GM19324 (cell line): ENCODE results near the gene HOXC6.

Experiments
- ATAC-seq: cut with Tn5 transposase; IDR thresholded peaks from one replicate; pipeline ENCODE4 v1.9.1; 2021; ENCODE audit warnings: mild to moderate bottlenecking, moderate library complexity; ENCODE audit not compliant: unreplicated experiment, low FRiP score

Gene HOXC6

GRCh38 chr12:54001283-54002187 lies 26.7 kb upstream of the HOXC6 start:
- ATAC-seq, result no peak

- ATAC-seq, result no peak
Observed at GRCh38 chr12:54002278-54002914, 25.8 kb upstream of the HOXC6 start.

- no peak for ATAC-seq
Observed at GRCh38 chr12:54002915-54003389, 25.3 kb upstream of the HOXC6 start.

- no peak for ATAC-seq
Observed at GRCh38 chr12:54003625-54004024, 24.6 kb upstream of the HOXC6 start.

GRCh38 chr12:54004063-54004840 lies 24.0 kb upstream of the HOXC6 start:
- no peak for ATAC-seq

GRCh38 chr12:54004841-54005530 lies 23.3 kb upstream of the HOXC6 start:
- ATAC-seq, result no peak

GRCh38 chr12:54005531-54005852 lies 22.7 kb upstream of the HOXC6 start:
- no peak for ATAC-seq

- ATAC-seq, result no peak
Observed at GRCh38 chr12:54005853-54006558, 22.2 kb upstream of the HOXC6 start.

- no peak for ATAC-seq
Observed at GRCh38 chr12:54006559-54007220, 21.6 kb upstream of the HOXC6 start.

- no peak for ATAC-seq
Observed at GRCh38 chr12:54007538-54008259, 20.5 kb upstream of the HOXC6 start.

- no peak for ATAC-seq
Observed at GRCh38 chr12:54008260-54008552, 20.0 kb upstream of the HOXC6 start.

GRCh38 chr12:54009171-54010052 lies 18.8 kb upstream of the HOXC6 start:
- no peak for ATAC-seq

GRCh38 chr12:54010053-54010971 lies 17.9 kb upstream of the HOXC6 start:
- ATAC-seq, result no peak

- ATAC-seq, result no peak
Observed at GRCh38 chr12:54010972-54011664, 17.1 kb upstream of the HOXC6 start.

GRCh38 chr12:54011665-54012532 lies 16.3 kb upstream of the HOXC6 start:
- ATAC-seq, result no peak
